Mesenchymal stem cell (in vitro differentiated cells and primary cell): ENCODE data around the gene CHST15.

ENCODE experiments used
- DNase-seq: peaks from one replicate; pipeline ENCODE4 v3.0.0-alpha.2; 2013
- H2AFZ ChIP-seq: one replicate; pipeline ENCODE4 v1.6.1; 2013; ENCODE audit warnings: low read depth, mild to moderate bottlenecking, control low read depth, inconsistent platforms, low read length, moderate library complexity
- H2AK5ac ChIP-seq: 2 replicates; pipeline ENCODE4 v1.6.1; 2013; ENCODE audit warnings: low read length, moderate library complexity, mild to moderate bottlenecking, inconsistent platforms; ENCODE audit not compliant: severe bottlenecking
- H2BK120ac ChIP-seq: one replicate; pipeline ENCODE4 v1.6.1; 2013; ENCODE audit warnings: low read depth, mild to moderate bottlenecking, inconsistent platforms, low read length, moderate library complexity
- H2BK12ac ChIP-seq, 2 experiments: one replicate each; pipeline ENCODE4 v1.6.1; 2013; ENCODE audit warnings: inconsistent platforms in 2 of 2, low read length in 2 of 2, mild to moderate bottlenecking in 2 of 2, moderate library complexity in 2 of 2, control low read depth in 1 of 2
- H2BK15ac ChIP-seq: one replicate; pipeline ENCODE4 v1.6.1; 2013; ENCODE audit warnings: mild to moderate bottlenecking, low read depth, inconsistent platforms; ENCODE audit not compliant: poor library complexity, severe bottlenecking
- H2BK5ac ChIP-seq: 2 replicates; pipeline ENCODE4 v1.6.1; 2013; ENCODE audit warnings: low read depth, mild to moderate bottlenecking, low read length, control low read depth, inconsistent platforms; ENCODE audit not compliant: poor library complexity, severe bottlenecking
- H3K14ac ChIP-seq, 2 experiments: one replicate each; pipeline ENCODE4 v1.6.1; 2013; ENCODE audit warnings: inconsistent platforms in 2 of 2, low read length in 2 of 2, control low read depth in 1 of 2, mild to moderate bottlenecking in 1 of 2, moderate library complexity in 1 of 2
- H3K18ac ChIP-seq, 2 experiments: one replicate each; pipeline ENCODE4 v1.6.1; 2013; ENCODE audit warnings: inconsistent platforms in 2 of 2, low read length in 2 of 2, control low read depth in 1 of 2, low read depth in 1 of 2, mild to moderate bottlenecking in 1 of 2
- H3K23ac ChIP-seq, 2 experiments: one replicate each; pipeline ENCODE4 v1.6.1; 2013; ENCODE audit warnings: inconsistent platforms in 2 of 2, low read length in 2 of 2, mild to moderate bottlenecking in 2 of 2, moderate library complexity in 2 of 2, control low read depth in 1 of 2
- H3K27ac ChIP-seq: 2 replicates; pipeline ENCODE4 v1.5.1; 2013; ENCODE audit warnings: mild to moderate bottlenecking, moderate library complexity, low read length, control low read depth, inconsistent platforms; ENCODE audit not compliant: poor library complexity, severe bottlenecking
- H3K27me3 ChIP-seq, 2 experiments: 2 replicates each; pipeline versions ENCODE4 v1.6.1 to v1.7.0; 2013; ENCODE audit warnings: low read length in 2 of 2, mild to moderate bottlenecking in 2 of 2, moderate library complexity in 2 of 2, control low read depth in 1 of 2, inconsistent platforms in 1 of 2; ENCODE audit not compliant: control insufficient read depth in 1 of 2, insufficient read depth in 1 of 2
- H3K36me3 ChIP-seq, 2 experiments: 2 replicates each; pipeline versions ENCODE4 v1.6.1 to v1.7.0; 2013; ENCODE audit warnings: low read length in 2 of 2, control low read depth in 1 of 2, inconsistent platforms in 1 of 2, low read depth in 1 of 2, mild to moderate bottlenecking in 1 of 2; ENCODE audit not compliant: insufficient read depth in 2 of 2, control insufficient read depth in 1 of 2
- H3K4ac ChIP-seq, 2 experiments: one replicate each; pipeline ENCODE4 v1.6.1; 2013; ENCODE audit warnings: inconsistent platforms in 2 of 2, low read length in 2 of 2, mild to moderate bottlenecking in 2 of 2, moderate library complexity in 2 of 2, control low read depth in 1 of 2, low read depth in 1 of 2
- H3K4me1 ChIP-seq: 2 replicates; pipeline ENCODE4 v1.6.1; 2013; ENCODE audit warnings: low read depth, low read length, control low read depth; ENCODE audit not compliant: control insufficient read depth, insufficient read depth
- H3K4me2 ChIP-seq: 2 replicates; pipeline ENCODE4 v1.6.1; 2013; ENCODE audit warnings: low read length, mild to moderate bottlenecking, inconsistent platforms; ENCODE audit not compliant: poor library complexity, severe bottlenecking
- H3K4me3 ChIP-seq, 2 experiments: 2 replicates each; pipeline versions ENCODE4 v1.5.1 to v1.7.0; 2013; ENCODE audit warnings: low read length in 2 of 2, mild to moderate bottlenecking in 2 of 2, control low read depth in 1 of 2, low read depth in 1 of 2; ENCODE audit not compliant: insufficient read depth in 1 of 2
- H3K79me1 ChIP-seq: replicated peaks from 2 replicates; pipeline ENCODE4 v1.6.1; 2013; ENCODE audit warnings: mild to moderate bottlenecking, control low read depth, low read length, inconsistent platforms; ENCODE audit not compliant: poor library complexity, severe bottlenecking
- H3K9ac ChIP-seq: 2 replicates; pipeline ENCODE4 v1.7.0; 2013; ENCODE audit warnings: mild to moderate bottlenecking, low read length, moderate library complexity
- H3K9me3 ChIP-seq: 2 replicates; pipeline ENCODE4 v1.7.0; 2013; ENCODE audit warnings: mild to moderate bottlenecking, low read length; ENCODE audit not compliant: control insufficient read depth
- H4K8ac ChIP-seq: one replicate; pipeline ENCODE4 v1.6.1; 2013; ENCODE audit warnings: inconsistent platforms, mild to moderate bottlenecking, low read length, moderate library complexity
- H4K91ac ChIP-seq: one replicate; pipeline ENCODE4 v1.6.1; 2013; ENCODE audit warnings: mild to moderate bottlenecking, low read length, inconsistent platforms
- WGBS: methylation state at CpG from one replicate; pipeline ENCODE4 v1.1.7; 2013; ENCODE audit warnings: mixed read lengths; 5-methylcytosine and 5-hydroxymethylcytosine counted together

The CHST15 gene

GRCh38 chr10:124057601-124058000, 35.8 kb downstream of the CHST15 start:
- no peaks in the 10 kb centered on the region for H3K9me3 ChIP-seq
- H3K4me3 ChIP-seq = no peak overlapping the region
- no peak overlapping the region for H2BK12ac ChIP-seq
- H3K27ac ChIP-seq = no peak overlapping the region
- no peak overlapping the region for H4K91ac ChIP-seq
- DNase-seq = no peak
- H2BK15ac ChIP-seq = no peak overlapping the region
- no peak overlapping the region for H3K4ac ChIP-seq
- H3K36me3 ChIP-seq = peaks cover 0 to 17% of the 10 kb centered on the region in 2 experiments
- no peaks in the 10 kb centered on the region for H3K27me3 ChIP-seq
- no peak overlapping the region for H3K14ac ChIP-seq
- H3K4me2 ChIP-seq = no peak overlapping the region
- H2BK5ac ChIP-seq = no peak overlapping the region
- H3K18ac ChIP-seq = no peak overlapping the region
- H3K23ac ChIP-seq = no peak overlapping the region
- WGBS = 78% methylated on average over 6 of the region's 6 CpGs
- H4K8ac ChIP-seq = no peak overlapping the region
- H3K4me1 ChIP-seq = peaks cover 4% of the 10 kb centered on the region
- no peak overlapping the region for H2AFZ ChIP-seq
- no peak overlapping the region for H2AK5ac ChIP-seq
- no peak overlapping the region for H3K9ac ChIP-seq
- no peak overlapping the region for H2BK120ac ChIP-seq
- peaks cover 66% of the 10 kb centered on the region for H3K79me1 ChIP-seq

- Histone ChIP-seq H2BK120ac (no peak overlapping the region), H3K4me3 (no peak overlapping the region), H4K91ac (no peak overlapping the region), H3K9me3 (no peaks in the 10 kb centered on the region), H3K27me3 (no peaks in the 10 kb centered on the region), H3K23ac (no peak overlapping the region), H2BK15ac (no peak overlapping the region), H3K14ac (no peak overlapping the region), H3K4me2 (no peak overlapping the region), H3K9ac (no peak overlapping the region), H3K4ac (no peak overlapping the region), H3K79me1 (peaks cover 61% of the 10 kb centered on the region), H2AFZ (no peak overlapping the region), H3K4me1 (peaks cover 3% of the 10 kb centered on the region), H3K36me3 (peaks cover 0 to 17% of the 10 kb centered on the region in 2 experiments), H2AK5ac (no peak overlapping the region), H3K18ac (no peak overlapping the region), H2BK5ac (no peak overlapping the region), H4K8ac (no peak overlapping the region), H3K27ac (no peak overlapping the region), H2BK12ac (peak overlapping the region in 1 of 2 experiments; percentile 10)
- DNase-seq = no peak
- 95% methylated on average over 27 of the region's 29 CpGs for WGBS
These were observed 36.9 kb downstream of the CHST15 start for GRCh38 chr10:124056337-124056980.

GRCh38 chr10:124053971-124054370, 39.4 kb downstream of the CHST15 start:
- H3K4me2 ChIP-seq = no peak overlapping the region
- no peak overlapping the region for H2BK120ac ChIP-seq
- H3K4me1 ChIP-seq = peaks cover 12% of the 10 kb centered on the region
- H3K9ac ChIP-seq = no peak overlapping the region
- no peak overlapping the region for H2BK5ac ChIP-seq
- no peaks in the 10 kb centered on the region for H3K27me3 ChIP-seq
- H2BK12ac ChIP-seq = no peak overlapping the region
- no peak overlapping the region for H3K4me3 ChIP-seq
- peaks cover 58% of the 10 kb centered on the region for H3K79me1 ChIP-seq
- WGBS = 31% methylated on average over 2 of the region's 2 CpGs
- no peak overlapping the region for H4K91ac ChIP-seq
- H3K9me3 ChIP-seq = no peaks in the 10 kb centered on the region
- H3K36me3 ChIP-seq = peaks cover 0 to 8% of the 10 kb centered on the region in 2 experiments
- H2AFZ ChIP-seq = no peak overlapping the region
- no peak overlapping the region for H4K8ac ChIP-seq
- DNase-seq = no peak
- no peak overlapping the region for H2AK5ac ChIP-seq
- no peak overlapping the region for H3K4ac ChIP-seq
- no peak overlapping the region for H3K14ac ChIP-seq
- H3K18ac ChIP-seq = no peak overlapping the region
- no peak overlapping the region for H2BK15ac ChIP-seq
- H3K23ac ChIP-seq = no peak overlapping the region
- no peak overlapping the region for H3K27ac ChIP-seq

- H3K27ac ChIP-seq = no peak overlapping the region
- H3K14ac ChIP-seq = no peak overlapping the region
- H3K9me3 ChIP-seq = no peaks in the 10 kb centered on the region
- H3K79me1 ChIP-seq = peaks cover 58% of the 10 kb centered on the region
- no peaks in the 10 kb centered on the region for H3K27me3 ChIP-seq
- H3K36me3 ChIP-seq = peaks cover 0 to 2% of the 10 kb centered on the region in 2 experiments
- H3K4me1 ChIP-seq = peaks cover 16% of the 10 kb centered on the region
- no peak overlapping the region for H2BK120ac ChIP-seq
- H2BK5ac ChIP-seq = no peak overlapping the region
- no peak overlapping the region for H2BK15ac ChIP-seq
- no peak overlapping the region for H3K4me2 ChIP-seq
- no peak overlapping the region for H4K91ac ChIP-seq
- H3K18ac ChIP-seq = no peak overlapping the region
- H3K4me3 ChIP-seq = no peak overlapping the region
- no peak overlapping the region for H2AK5ac ChIP-seq
- no peak for DNase-seq
- H3K4ac ChIP-seq = no peak overlapping the region
- no peak overlapping the region for H3K23ac ChIP-seq
- no peak overlapping the region for H3K9ac ChIP-seq
- no peak overlapping the region for H4K8ac ChIP-seq
- no peak overlapping the region for H2BK12ac ChIP-seq
- H2AFZ ChIP-seq = no peak overlapping the region
- WGBS = 96% methylated on average over 10 of the region's 10 CpGs
These were observed 40.8 kb downstream of the CHST15 start for GRCh38 chr10:124052561-124052960.
